Panc1 (cell line): Measurements from ENCODE around the gene FAM90A26. TPM values are rescaled to one million over a fixed set of nuclear protein-coding genes. Genes with fewer than 3 reads are reported as not detected.

Source experiments
- total RNA-seq: library from RNA; stranded (reverse); gene quantifications from one replicate; pipeline ENCODE4 v1.2.1, GENCODE V29; 2021; ENCODE audit not compliant: unreplicated experiment

Gene FAM90A26
- total RNA-seq, 1 experiment from 2014 or later, result not detected

Other genes starting within 250 kb of the FAM90A26 start
- not detected for gene USP17L10, start 40.2 kb downstream of the FAM90A26 start, total RNA-seq
- not detected for gene USP17L11, start 45.0 kb downstream of the FAM90A26 start, total RNA-seq
- gene USP17L12, start 49.7 kb downstream of the FAM90A26 start, total RNA-seq, result not detected
- not detected for gene USP17L13, start 54.5 kb downstream of the FAM90A26 start, total RNA-seq
- not detected for gene USP17L15, start 64.0 kb downstream of the FAM90A26 start, total RNA-seq
- gene USP17L17, start 73.5 kb downstream of the FAM90A26 start, total RNA-seq, result not detected
- gene USP17L18, start 78.2 kb downstream of the FAM90A26 start, total RNA-seq, result not detected
- not detected for gene USP17L19, start 83.0 kb downstream of the FAM90A26 start, total RNA-seq
- not detected for gene USP17L20, start 87.7 kb downstream of the FAM90A26 start, total RNA-seq
- gene USP17L21, start 92.5 kb downstream of the FAM90A26 start, total RNA-seq, result not detected
- not detected for gene USP17L22, start 97.2 kb downstream of the FAM90A26 start, total RNA-seq
- gene USP17L24, start 154.8 kb downstream of the FAM90A26 start, total RNA-seq, result not detected
- not detected for gene USP17L25, start 159.5 kb downstream of the FAM90A26 start, total RNA-seq
- not detected for gene USP17L26, start 164.2 kb downstream of the FAM90A26 start, total RNA-seq
- not detected for gene USP17L5, start 169.0 kb downstream of the FAM90A26 start, total RNA-seq
- not detected for gene USP17L27, start 173.7 kb downstream of the FAM90A26 start, total RNA-seq
- gene USP17L28, start 178.5 kb downstream of the FAM90A26 start, total RNA-seq, result not detected
- gene USP17L29, start 183.2 kb downstream of the FAM90A26 start, total RNA-seq, result not detected
- gene USP17L30, start 192.7 kb downstream of the FAM90A26 start, total RNA-seq, result not detected